SJCRH30 (cell line): ENCODE measurements around the gene RGMA. TPM values are rescaled to one million over a fixed set of nuclear protein-coding genes. Genes with fewer than 3 reads are reported as not detected.

Experiments used
- DNase-seq, 2 experiments: peaks; one replicate each; pipeline ENCODE4 v3.0.0-alpha.2; 2015 to 2020
- H3K27ac ChIP-seq: fragments of 250-450 bp; sonication (Bioruptor Pico); 2 replicates; pipeline ENCODE4 v1.5.1; 2020; ENCODE audit warnings: mild to moderate bottlenecking, moderate library complexity
- H3K27me3 ChIP-seq: fragments of 250-450 bp; sonication (Bioruptor Pico); 2 replicates; pipeline ENCODE4 v1.5.1; 2020; ENCODE audit warnings: mild to moderate bottlenecking, moderate library complexity
- H3K36me3 ChIP-seq: fragments of 250-450 bp; sonication (Bioruptor Pico); 2 replicates; pipeline ENCODE4 v1.5.1; 2020; ENCODE audit warnings: mild to moderate bottlenecking, moderate library complexity
- H3K4me1 ChIP-seq: fragments of 250-450 bp; sonication (Bioruptor Pico); 2 replicates; pipeline ENCODE4 v1.5.1; 2020; ENCODE audit warnings: mild to moderate bottlenecking, moderate library complexity
- H3K4me3 ChIP-seq: fragments of 250-450 bp; sonication (Bioruptor Pico); 2 replicates; pipeline ENCODE4 v1.5.1; 2020; ENCODE audit warnings: mild to moderate bottlenecking, moderate library complexity
- H3K9me3 ChIP-seq: fragments of 250-450 bp; sonication (Bioruptor Pico); replicated peaks from 2 replicates; pipeline ENCODE4 v1.5.1; 2020; ENCODE audit warnings: mild to moderate bottlenecking, moderate library complexity
- total RNA-seq: library from RNA; depleted of rRNA; stranded (reverse); fragments of >200 nt; shearing (Covaris generic); gene quantifications from 2 replicates; pipeline ENCODE4 v1.2.3, GENCODE V29; 2014

RGMA gene
- total RNA-seq, 1 experiment from 2014 or later: 52.7 TPM

DNA sequence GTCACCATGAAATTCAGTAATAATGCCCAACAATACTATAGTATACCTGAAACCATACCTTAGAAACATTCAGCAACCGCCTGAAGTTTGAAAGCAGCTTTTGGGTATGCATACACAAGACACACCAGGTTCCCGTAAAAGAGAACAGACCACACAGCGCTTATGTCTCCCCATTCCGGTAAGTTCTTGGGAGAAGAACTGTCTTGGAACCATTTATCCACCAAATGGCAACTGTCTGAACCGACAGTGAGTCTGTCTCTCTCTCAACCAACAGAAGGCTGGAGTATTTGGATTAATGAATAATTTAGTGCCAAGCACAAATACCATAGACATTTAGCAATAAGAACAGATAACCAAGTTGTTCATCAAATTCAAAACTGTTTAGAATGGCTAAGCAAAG is 7.6 kb downstream of the RGMA start:
- Histone ChIP-seq H3K36me3 (peaks cover 30% of the 10 kb centered on the region), H3K27me3 (no peaks in the 10 kb centered on the region), H3K4me1 (no peaks in the 10 kb centered on the region), H3K4me3 (no peak overlapping the region), H3K27ac (no peak overlapping the region), H3K9me3 (no peaks in the 10 kb centered on the region)
- DNase-seq: no peak

DNA sequence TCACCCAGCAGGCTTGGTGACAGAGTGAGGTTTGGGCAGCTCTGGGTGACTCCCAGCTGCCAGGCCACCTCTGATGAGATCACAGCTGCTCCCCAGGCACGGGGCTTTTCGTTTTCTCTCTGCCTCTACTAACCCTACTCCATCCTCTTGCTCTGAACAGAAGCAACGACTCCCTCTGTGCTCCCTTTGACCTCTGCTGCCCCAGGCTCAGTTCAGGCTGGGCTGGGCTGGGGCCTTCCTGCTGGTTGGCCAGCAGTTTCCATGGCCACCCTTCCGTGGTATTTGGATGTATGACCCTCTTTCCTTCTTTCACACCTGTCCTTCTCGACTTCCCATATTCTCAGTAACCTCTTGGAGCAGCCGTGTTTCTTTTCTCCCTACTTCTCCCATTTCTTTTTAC is 8.6 kb downstream of the RGMA start:
- Histone ChIP-seq H3K4me3 (no peak overlapping the region), H3K4me1 (no peaks in the 10 kb centered on the region), H3K36me3 (peaks cover 24% of the 10 kb centered on the region), H3K27me3 (no peaks in the 10 kb centered on the region), H3K27ac (no peak overlapping the region), H3K9me3 (no peaks in the 10 kb centered on the region)
- DNase-seq: no peak

DNA sequence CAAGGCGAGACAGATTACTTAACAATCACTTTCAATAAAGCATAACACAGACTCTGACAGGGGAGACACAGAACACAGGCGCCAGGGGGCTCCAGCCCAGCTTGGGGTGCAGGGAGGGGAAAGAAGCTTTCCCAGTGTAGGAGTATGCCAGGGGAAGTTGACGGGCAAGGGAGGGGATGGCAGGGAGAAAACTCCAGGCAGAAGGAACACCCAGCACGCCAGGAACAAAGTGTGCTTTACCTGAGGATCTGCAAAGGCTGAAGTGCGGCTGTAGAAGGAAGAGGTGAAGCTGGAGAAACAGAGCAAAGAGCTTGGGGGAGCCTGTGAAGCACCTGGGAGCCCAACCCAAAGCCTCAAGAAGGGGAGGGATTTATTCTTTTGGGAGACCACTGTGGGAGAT is 12.1 kb downstream of the RGMA start:
- Histone ChIP-seq H3K27ac (no peak overlapping the region), H3K9me3 (no peaks in the 10 kb centered on the region), H3K4me1 (peaks cover 5% of the 10 kb centered on the region; the same call in 1 of the 2 replicates), H3K4me3 (no peak overlapping the region), H3K36me3 (no peaks in the 10 kb centered on the region), H3K27me3 (no peaks in the 10 kb centered on the region)
- no peak for DNase-seq

DNA sequence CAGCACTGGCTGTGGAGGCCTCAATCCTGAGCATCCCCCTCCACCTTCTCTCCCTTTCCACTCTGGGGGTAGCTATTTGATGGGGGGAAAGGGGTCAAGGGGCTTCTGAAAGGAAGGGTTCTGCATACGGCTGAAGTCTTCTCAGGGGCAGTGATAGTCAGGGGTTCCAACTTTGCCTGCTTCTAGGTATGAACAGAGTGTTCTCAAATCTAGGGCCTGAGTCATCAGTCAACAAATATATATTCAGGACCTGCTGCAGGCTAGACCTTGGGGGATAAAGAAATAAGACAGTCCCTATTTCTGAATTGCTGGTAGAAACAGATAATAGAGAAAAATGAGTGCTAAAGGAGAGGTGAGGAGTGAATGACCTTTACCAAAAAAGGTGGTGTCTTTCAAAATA is 12.8 kb downstream of the RGMA start:
- Histone ChIP-seq H3K4me3 (no peak overlapping the region), H3K4me1 (peaks cover 5% of the 10 kb centered on the region; the same call in 1 of the 2 replicates), H3K27me3 (no peaks in the 10 kb centered on the region), H3K27ac (no peak overlapping the region), H3K9me3 (no peaks in the 10 kb centered on the region), H3K36me3 (0 out of 2 replicates have a peak, but pooled peaks cover 2% of the 10 kb centered on the region)
- no peak for DNase-seq

DNA sequence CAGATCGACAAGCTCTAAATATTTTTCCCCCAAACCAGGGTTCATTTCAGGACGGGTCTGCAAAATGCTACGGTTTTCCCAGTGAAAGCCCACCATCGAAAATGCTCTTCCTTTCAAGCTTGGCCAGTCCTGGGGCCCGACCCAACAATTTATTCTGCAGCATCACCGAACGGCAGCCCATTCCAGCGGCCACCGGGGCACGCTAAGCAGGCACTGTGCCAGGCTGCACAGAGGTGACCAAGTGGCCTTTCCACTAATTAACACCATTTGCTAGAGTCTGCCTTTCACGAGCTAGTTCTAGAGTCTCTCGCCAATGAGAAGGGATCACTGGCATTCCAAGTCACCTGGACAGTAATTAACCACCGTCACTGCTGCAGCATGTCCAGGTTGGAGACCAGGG is 14.4 kb downstream of the RGMA start:
- Histone ChIP-seq H3K27ac (no peak overlapping the region), H3K4me1 (peaks cover 19% of the 10 kb centered on the region), H3K36me3 (peaks cover 7% of the 10 kb centered on the region), H3K4me3 (no peak overlapping the region), H3K9me3 (no peaks in the 10 kb centered on the region), H3K27me3 (no peaks in the 10 kb centered on the region)
- no peak for DNase-seq

DNA sequence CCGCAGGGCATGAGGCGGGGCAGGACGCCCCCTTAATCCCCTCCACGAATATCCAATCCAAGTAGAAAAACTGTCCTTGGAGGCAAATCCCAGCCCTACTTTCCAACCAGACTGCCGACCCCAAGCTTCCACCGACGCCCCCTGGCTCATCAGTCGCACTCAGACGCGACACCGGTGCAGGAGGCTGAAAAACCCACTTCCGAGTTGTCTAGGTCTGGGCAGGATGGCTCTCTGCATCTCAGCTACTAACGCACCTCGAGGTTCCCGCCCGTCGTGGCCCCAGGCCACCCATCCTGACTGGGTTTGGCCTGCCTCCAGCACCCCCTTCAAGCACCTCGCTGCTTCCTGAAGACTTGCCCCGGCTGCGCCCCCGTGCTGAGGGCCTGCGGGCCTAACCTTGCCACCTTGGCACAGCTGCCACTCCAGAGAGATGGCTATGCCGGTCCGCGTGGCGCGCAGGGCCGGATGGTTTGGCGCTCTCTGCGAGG is 15.5 kb downstream of the RGMA start:
- peak overlapping the region; percentile 56 for H3K27ac ChIP-seq
- H3K9me3 ChIP-seq: no peaks in the 10 kb centered on the region
- DNase-seq: peak in 1 of 2 experiments; percentile 56
- peak overlapping the region; percentile 88 for H3K4me3 ChIP-seq
- H3K27me3 ChIP-seq: no peaks in the 10 kb centered on the region
- peaks cover 16% of the 10 kb centered on the region for H3K36me3 ChIP-seq
- peaks cover 20% of the 10 kb centered on the region for H3K4me1 ChIP-seq

DNA sequence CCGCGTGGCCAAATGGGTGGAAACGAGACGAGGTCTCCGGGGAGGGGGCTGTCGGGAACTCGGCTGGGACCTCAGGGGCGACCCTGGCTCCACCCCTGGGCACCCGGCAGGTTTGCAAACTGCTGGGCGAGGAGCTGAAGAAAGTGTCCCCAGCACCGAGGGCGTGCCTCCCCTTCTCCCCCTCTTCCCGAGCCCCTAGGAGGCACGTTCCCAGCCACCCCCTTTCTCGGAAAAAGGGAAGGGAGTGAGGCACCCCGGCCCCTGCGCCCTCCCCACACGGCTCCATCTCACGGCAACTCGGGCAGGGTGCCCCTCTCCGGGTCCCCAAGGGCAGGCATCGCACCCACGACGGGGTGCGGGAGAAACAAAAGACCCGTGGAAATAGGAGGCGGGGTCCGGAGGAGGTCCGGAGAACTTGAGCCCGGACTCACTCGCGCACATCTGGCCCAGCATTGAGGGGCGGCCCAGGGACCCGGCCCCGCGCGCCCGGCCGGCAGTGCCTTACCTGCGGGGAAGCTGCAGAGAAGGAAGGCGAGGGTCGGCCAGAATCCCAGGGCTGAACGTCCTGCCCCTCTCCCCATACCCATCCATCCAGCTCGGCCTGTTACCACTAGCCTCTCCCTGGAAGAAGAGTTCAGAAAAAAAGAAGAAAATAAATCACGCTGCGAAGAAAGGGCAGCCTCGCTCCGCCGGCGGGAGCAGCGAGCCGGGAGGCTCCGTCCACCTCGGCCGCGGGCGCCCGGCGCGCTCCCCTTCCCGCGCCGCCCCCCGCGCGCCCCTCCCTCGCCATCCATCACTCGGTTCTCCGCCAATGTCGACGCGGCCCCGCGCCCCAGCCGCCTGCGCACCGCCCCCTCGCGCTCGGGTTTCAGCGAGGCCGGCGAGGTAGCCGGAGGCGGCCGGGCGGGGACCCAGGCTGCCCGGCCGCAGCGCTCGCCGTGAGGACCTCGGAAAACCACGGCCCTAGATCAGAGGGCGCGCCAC is 16.3 kb downstream of the RGMA start:
- Histone ChIP-seq H3K4me1 (peaks cover 22% of the 10 kb centered on the region), H3K9me3 (no peaks in the 10 kb centered on the region), H3K27me3 (no peaks in the 10 kb centered on the region), H3K36me3 (peaks cover 22% of the 10 kb centered on the region), H3K27ac (peak overlapping the region; percentile 75), H3K4me3 (peak overlapping the region; percentile 88)
- DNase-seq: peak; percentile 93 to 95

DNA sequence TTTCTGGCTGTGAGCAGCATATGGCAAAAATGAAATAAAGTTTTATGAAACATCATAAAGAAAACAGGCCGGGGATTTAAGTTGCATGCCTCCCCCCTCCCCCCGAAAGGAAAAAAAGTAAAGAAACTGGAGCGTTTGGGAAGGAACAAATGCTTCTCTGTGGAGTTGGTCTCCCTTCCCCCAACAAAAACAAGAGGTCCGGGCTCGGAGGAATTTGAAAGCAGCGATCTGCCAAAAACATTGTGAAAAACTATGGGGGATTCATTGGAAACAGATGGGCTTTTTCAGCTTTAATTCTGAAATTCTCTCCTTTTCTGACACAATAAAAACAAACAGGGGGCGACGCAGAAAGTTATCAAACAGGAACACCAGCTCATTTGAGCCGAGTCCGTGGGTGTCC is 17.0 kb downstream of the RGMA start:
- peak; percentile 56 to 70 for DNase-seq
- H3K4me1 ChIP-seq: peaks cover 26% of the 10 kb centered on the region
- H3K36me3 ChIP-seq: peaks cover 27% of the 10 kb centered on the region
- peak overlapping the region; percentile 88 for H3K4me3 ChIP-seq
- no peaks in the 10 kb centered on the region for H3K9me3 ChIP-seq
- H3K27ac ChIP-seq: peak overlapping the region; percentile 75
- no peaks in the 10 kb centered on the region for H3K27me3 ChIP-seq

DNA sequence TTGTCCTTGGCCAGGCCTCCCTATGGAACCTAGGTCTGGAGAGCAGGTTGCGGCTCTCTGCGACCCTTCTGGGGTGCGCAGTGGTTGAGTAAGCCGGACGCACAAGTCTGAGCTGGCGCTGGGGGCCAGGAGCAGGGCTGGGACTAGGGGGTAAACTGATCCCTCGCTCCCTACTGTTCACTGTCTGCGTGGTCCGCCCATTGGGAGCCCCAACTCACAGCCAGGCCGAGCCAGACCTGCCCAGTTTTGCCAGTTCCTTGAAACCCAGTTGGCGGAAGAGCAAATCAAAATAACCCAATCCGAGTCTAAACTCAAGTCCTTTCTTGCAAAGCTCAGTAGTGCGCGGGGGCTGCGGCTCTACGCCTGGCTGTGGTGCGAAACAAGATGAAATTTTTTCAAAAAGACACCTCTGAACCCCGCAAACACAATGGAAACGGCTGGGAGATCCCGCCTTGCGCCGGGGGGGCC is 17.5 kb downstream of the RGMA start:
- Histone ChIP-seq H3K4me3 (peak overlapping the region; percentile 88), H3K9me3 (no peaks in the 10 kb centered on the region), H3K36me3 (peaks cover 32% of the 10 kb centered on the region), H3K27me3 (no peaks in the 10 kb centered on the region), H3K4me1 (peaks cover 31% of the 10 kb centered on the region), H3K27ac (peak overlapping the region; percentile 75)
- DNase-seq: peak; percentile 41 to 55

DNA sequence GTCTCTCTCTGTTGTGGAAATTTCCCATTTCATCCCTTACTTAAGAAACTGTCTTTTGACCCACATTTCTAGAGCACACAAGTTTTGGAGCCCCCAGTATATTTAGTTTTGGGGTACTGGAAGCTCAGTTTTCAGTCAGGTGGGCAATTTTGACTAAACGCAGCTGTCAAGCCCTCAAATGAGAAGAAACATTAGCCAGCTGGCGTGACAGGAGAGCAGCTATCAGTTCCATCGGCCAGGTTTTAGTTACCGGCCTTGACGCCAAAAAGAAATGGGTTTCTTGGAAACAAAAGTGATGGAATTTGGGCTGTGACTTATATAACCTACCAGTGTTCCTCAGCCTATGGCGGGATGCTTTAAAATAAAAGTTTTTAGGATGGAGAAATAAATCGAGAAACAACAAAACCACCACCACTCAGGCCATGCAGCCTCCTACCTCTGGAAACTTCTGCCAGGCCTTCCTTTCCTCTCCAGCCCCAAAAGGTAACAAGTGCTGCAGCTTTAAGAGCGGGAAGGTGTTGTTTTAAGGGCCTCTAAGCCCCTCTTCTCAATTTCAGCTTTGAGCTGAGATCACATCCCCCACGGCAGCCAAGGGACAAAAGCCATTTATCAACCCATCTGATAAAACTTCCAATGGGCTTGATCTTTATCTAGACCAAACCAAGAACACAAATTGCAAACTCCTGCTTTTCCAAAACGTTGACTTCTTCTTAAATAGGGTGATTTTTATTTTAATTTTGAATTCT is 18.3 kb downstream of the RGMA start:
- peak overlapping the region; percentile 88 for H3K4me3 ChIP-seq
- peaks cover 38% of the 10 kb centered on the region for H3K36me3 ChIP-seq
- peaks cover 31% of the 10 kb centered on the region for H3K4me1 ChIP-seq
- H3K27me3 ChIP-seq: no peaks in the 10 kb centered on the region
- no peaks in the 10 kb centered on the region for H3K9me3 ChIP-seq
- peak in 1 of 2 experiments; percentile 49 for DNase-seq
- H3K27ac ChIP-seq: peak overlapping the region; percentile 75; the same call in 1 of the 2 replicates

DNA sequence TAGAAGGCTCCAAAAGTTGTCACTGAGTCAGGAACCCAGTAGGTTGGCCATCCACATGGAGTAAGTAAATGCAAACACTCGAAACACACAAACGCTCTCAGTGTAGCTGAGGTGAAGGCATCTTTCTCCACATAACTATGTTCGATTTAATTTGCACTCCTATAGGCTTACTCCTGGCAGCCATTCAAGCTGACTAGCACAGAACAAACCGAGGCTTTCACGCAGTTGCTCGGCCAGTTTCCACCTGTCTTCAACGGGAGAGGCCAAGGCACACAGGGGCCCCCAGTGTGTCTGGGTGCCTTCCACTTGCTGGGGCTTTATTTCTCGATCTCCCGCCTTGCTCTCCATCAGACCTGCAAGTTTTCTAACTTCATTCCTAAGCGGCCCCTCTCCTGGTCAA is 18.9 kb downstream of the RGMA start:
- Histone ChIP-seq H3K27me3 (no peaks in the 10 kb centered on the region), H3K4me1 (peaks cover 31% of the 10 kb centered on the region), H3K27ac (no peak overlapping the region), H3K4me3 (peak overlapping the region; percentile 88), H3K36me3 (peaks cover 44% of the 10 kb centered on the region), H3K9me3 (no peaks in the 10 kb centered on the region)
- DNase-seq: peak; percentile 52 to 79

DNA sequence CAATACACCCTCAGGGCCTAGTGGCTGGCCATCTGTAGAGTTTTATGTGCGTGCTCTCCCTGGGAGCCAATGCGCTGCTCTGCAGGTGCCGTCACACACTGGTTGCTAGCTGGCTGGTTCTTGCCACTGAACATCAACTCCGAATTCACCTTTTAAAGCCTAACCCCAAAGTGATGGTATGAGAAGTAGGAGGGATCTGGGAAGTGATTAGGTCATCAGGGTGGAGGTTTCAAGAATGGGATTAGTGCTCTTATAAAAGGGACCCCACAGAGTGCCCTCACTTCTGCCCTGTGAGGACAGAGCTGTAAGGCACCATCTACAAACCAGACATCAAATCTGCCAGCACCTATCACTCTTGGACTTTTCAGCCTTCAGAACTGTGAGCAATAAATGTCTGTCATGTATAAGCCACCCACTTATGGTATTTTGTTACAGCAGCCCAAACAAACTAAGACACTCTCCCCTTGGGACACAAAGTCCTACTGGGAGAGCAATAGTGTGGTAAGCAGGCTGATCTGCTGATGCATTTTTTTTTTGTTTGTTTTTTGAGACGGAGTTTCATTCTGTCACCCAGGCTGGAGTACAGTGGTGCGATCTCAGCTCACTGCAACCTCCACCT is 20.3 kb downstream of the RGMA start:
- no peak overlapping the region for H3K27ac ChIP-seq
- no peaks in the 10 kb centered on the region for H3K27me3 ChIP-seq
- no peak for DNase-seq
- peaks cover 57% of the 10 kb centered on the region for H3K36me3 ChIP-seq
- H3K4me3 ChIP-seq: no peak overlapping the region
- H3K4me1 ChIP-seq: peaks cover 28% of the 10 kb centered on the region
- no peaks in the 10 kb centered on the region for H3K9me3 ChIP-seq

DNA sequence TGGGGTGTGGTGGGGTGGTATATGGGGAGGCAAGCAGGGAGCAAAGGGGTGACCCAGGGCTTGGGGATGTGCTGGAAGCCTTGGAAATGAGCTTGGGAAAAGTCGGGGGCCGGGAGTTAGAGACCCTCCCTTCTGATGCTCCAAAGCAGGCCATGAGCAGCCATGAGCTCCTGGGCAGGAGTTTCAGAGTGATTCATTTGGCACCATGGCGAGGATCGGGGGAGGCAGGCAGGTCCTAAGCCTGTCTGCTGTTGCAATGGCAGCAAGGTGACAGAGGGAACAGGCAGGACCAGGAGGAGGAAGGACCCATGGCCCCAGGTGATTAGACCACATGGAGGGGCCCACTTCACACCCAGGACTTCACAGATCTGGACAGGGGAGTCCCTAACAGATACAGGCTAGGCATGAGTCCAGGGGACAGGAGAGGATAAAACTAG is 21.3 kb downstream of the RGMA start:
- no peaks in the 10 kb centered on the region for H3K27me3 ChIP-seq
- peaks cover 63% of the 10 kb centered on the region for H3K36me3 ChIP-seq
- no peak for DNase-seq
- no peaks in the 10 kb centered on the region for H3K9me3 ChIP-seq
- no peak overlapping the region for H3K4me3 ChIP-seq
- H3K4me1 ChIP-seq: peaks cover 26% of the 10 kb centered on the region
- no peak overlapping the region for H3K27ac ChIP-seq

DNA sequence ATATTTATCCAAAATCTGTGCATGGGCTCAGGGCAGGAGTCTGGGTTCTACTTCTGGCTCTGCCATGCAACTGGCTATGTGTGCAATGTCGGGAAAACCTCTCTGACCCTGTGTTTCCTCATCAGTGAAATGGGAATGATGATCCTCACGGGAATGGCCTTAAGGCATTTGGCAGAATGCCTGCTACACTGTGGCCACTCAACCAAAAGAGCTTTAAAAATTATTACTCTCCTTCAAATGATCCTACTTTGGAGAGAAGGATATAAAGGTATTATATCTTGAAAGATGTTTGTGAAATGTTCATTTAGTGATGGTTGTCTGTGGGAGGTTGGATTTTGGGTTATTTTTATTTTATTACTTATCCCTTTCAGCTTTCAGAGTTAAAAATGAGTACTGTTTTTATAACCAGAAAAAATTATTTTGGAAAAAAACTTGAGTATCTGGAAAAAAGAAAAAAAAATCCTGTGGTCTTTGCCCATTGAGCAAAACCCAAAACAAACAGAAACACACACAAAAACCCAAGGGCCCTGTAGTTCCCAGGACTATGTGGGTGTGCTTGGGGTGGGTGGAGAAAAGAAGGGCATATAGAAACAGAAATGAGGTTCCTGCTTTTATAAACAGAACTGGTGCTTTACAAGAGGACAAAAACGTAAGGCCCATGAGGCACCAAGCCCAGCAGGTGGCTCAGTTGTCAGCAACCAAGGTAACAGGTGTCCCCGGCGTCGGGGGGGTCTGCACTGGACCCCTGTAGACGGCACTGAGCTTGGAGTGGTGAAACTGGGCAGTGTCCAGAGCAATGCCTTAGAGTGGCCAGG is 22.0 kb downstream of the RGMA start:
- Histone ChIP-seq H3K4me3 (no peak overlapping the region), H3K27me3 (no peaks in the 10 kb centered on the region), H3K27ac (no peak overlapping the region), H3K36me3 (peaks cover 63% of the 10 kb centered on the region), H3K9me3 (no peaks in the 10 kb centered on the region), H3K4me1 (peaks cover 26% of the 10 kb centered on the region)
- peak in 1 of 2 experiments; percentile 71 for DNase-seq
